ENCODE results near the gene DSE. TPM values are rescaled to one million over a fixed set of nuclear protein-coding genes. Genes with fewer than 3 reads are reported as not detected.
A peak's percentile ranks its signal among the peaks of the same experiment; 100 is the strongest.

The DSE gene
- total and polyA plus RNA-seq, 2 donors (not counting 1 experiment from before 2014, with no cell fraction given): 8.3 to 8.6 TPM

GRCh38 chr6:116398316-116399010, 27.7 kb downstream of the DSE start:
- DNase-seq (no peak), ATAC-seq (ENCODE audit: low read depth) (no peak)
- ChIA-PET CTCF (no interaction called here), POLR2A (interaction anchor here (1.2 kb wide), 1 partner anchor 11 kb away, joined by 3 read pairs; no protein-coding TSS in a partner anchor)
- 90% methylated on average over 1 of the region's 2 CpGs for WGBS (ENCODE audit: insufficient coverage)
- Histone ChIP-seq H2AFZ (ENCODE audit: insufficient read depth, low read depth, low read length, poor library complexity, severe bottlenecking) (no peak overlapping the region), H3K79me2 (ENCODE audit: control insufficient read depth, insufficient read depth, low read length) (peaks cover 98% of the 10 kb centered on the region), H3K4me3 (ENCODE audit: control extremely low read depth in 1 of 5, extremely low read depth in 1 of 5, insufficient read depth in 1 of 5, low read depth in 2 of 5, low read length in 4 of 5) (no peak overlapping the region), H3K9me3 (ENCODE audit: control extremely low read depth in 1 of 3, control insufficient read depth in 2 of 3, insufficient read depth in 1 of 3, low read length in 2 of 3) (no peaks in the 10 kb centered on the region), H4K20me1 (ENCODE audit: control insufficient read depth, insufficient read depth, low read length, poor library complexity, severe bottlenecking) (no peaks in the 10 kb centered on the region), H3K36me3 (replicated peaks in 1 of 2; ENCODE audit: control extremely low read depth in 1 of 2, control insufficient read depth in 1 of 2, extremely low read depth in 1 of 2, insufficient read depth in 2 of 2, low read length in 1 of 2) (peaks cover 0 to 11% of the 10 kb centered on the region in 2 experiments), H3K9ac (ENCODE audit: low read length) (no peak overlapping the region), H3K27me3 (replicated peaks in 1 of 4; ENCODE audit: control extremely low read depth in 1 of 4, control insufficient read depth in 3 of 4, insufficient read depth in 4 of 4, low read length in 3 of 4) (no peaks in the 10 kb centered on the region), H3K27ac (ENCODE audit: low read length in 2 of 2) (peak overlapping the region in 1 of 2 donors; percentile 35), H3K4me1 (ENCODE audit: control insufficient read depth in 2 of 2, insufficient read depth in 2 of 2, low read length in 2 of 2) (peaks cover 25 to 30% of the 10 kb centered on the region in 2 donors), H3K4me2 (replicated peaks; ENCODE audit: low read depth, low read length, poor library complexity, severe bottlenecking) (no peak overlapping the region)
- no peaks in the 10 kb centered on the region for H3K27me3 Mint-ChIP-seq
- intact Hi-C loops (cut with micrococcal nuclease): no loop called here
- no peaks in the 10 kb centered on the region for H3K9me3 Mint-ChIP-seq (ENCODE audit: insufficient read depth)
- TF ChIP-seq EZH2 (IDR thresholded peaks at IDR 0.05; ENCODE audit: borderline replicate concordance, insufficient read depth, low read depth, low read length, poor library complexity, severe bottlenecking): no peak
- TF ChIP-seq CTCF (IDR thresholded peaks at IDR 0.05): no peak
- H3K27ac Mint-ChIP-seq: no peak overlapping the region
- H3K4me3 Mint-ChIP-seq: no peak overlapping the region
- peaks cover 32% of the 10 kb centered on the region for H3K4me1 Mint-ChIP-seq

- WGBS (ENCODE audit: insufficient coverage): 98% methylated on average over 6 of the region's 12 CpGs
- Mint-ChIP-seq H3K4me1 (peaks cover 31% of the 10 kb centered on the region), H3K27me3 (no peaks in the 10 kb centered on the region), H3K4me3 (no peak overlapping the region), H3K27ac (no peak overlapping the region), H3K9me3 (ENCODE audit: insufficient read depth) (no peaks in the 10 kb centered on the region)
- Histone ChIP-seq H2AFZ (ENCODE audit: insufficient read depth, low read depth, low read length, poor library complexity, severe bottlenecking) (no peak overlapping the region), H3K27me3 (replicated peaks in 1 of 4; ENCODE audit: control extremely low read depth in 1 of 4, control insufficient read depth in 3 of 4, insufficient read depth in 4 of 4, low read length in 3 of 4) (no peaks in the 10 kb centered on the region), H3K27ac (ENCODE audit: low read length in 2 of 2) (no peak overlapping the region), H3K36me3 (replicated peaks in 1 of 2; ENCODE audit: control extremely low read depth in 1 of 2, control insufficient read depth in 1 of 2, extremely low read depth in 1 of 2, insufficient read depth in 2 of 2, low read length in 1 of 2) (peaks cover 0 to 11% of the 10 kb centered on the region in 2 experiments), H3K79me2 (ENCODE audit: control insufficient read depth, insufficient read depth, low read length) (peaks cover 98% of the 10 kb centered on the region), H3K9me3 (ENCODE audit: control extremely low read depth in 1 of 3, control insufficient read depth in 2 of 3, insufficient read depth in 1 of 3, low read length in 2 of 3) (no peaks in the 10 kb centered on the region), H4K20me1 (ENCODE audit: control insufficient read depth, insufficient read depth, low read length, poor library complexity, severe bottlenecking) (no peaks in the 10 kb centered on the region), H3K9ac (ENCODE audit: low read length) (no peak overlapping the region), H3K4me1 (ENCODE audit: control insufficient read depth in 2 of 2, insufficient read depth in 2 of 2, low read length in 2 of 2) (peaks cover 25 to 30% of the 10 kb centered on the region in 2 donors), H3K4me3 (ENCODE audit: control extremely low read depth in 1 of 5, extremely low read depth in 1 of 5, insufficient read depth in 1 of 5, low read depth in 2 of 5, low read length in 4 of 5) (no peak overlapping the region), H3K4me2 (replicated peaks; ENCODE audit: low read depth, low read length, poor library complexity, severe bottlenecking) (no peak overlapping the region)
- no peak for DNase-seq
- TF ChIP-seq CTCF (IDR thresholded peaks at IDR 0.05): no peak
- no peak for TF ChIP-seq EZH2 (IDR thresholded peaks at IDR 0.05; ENCODE audit: borderline replicate concordance, insufficient read depth, low read depth, low read length, poor library complexity, severe bottlenecking)
- ChIA-PET POLR2A (no interaction called here), CTCF (no interaction called here)
- intact Hi-C loops (cut with micrococcal nuclease): no loop called here
- ATAC-seq (ENCODE audit: low read depth): no peak
Observed at GRCh38 chr6:116399287-116399686, 28.5 kb downstream of the DSE start.
